HG02884 (cell line): ENCODE data around the gene GPRASP2.
"Not testable (repeated sequence)": the region's sequence is repeated elsewhere in the genome, so short reads cannot be mapped to it uniquely, and the experiment has no call there.

ENCODE experiments used
- ATAC-seq: cut with Tn5 transposase; IDR thresholded peaks from one replicate; pipeline ENCODE4 v1.9.1; 2021; ENCODE audit warnings: mild to moderate bottlenecking, moderate library complexity; ENCODE audit not compliant: unreplicated experiment

Gene GPRASP2

DNA sequence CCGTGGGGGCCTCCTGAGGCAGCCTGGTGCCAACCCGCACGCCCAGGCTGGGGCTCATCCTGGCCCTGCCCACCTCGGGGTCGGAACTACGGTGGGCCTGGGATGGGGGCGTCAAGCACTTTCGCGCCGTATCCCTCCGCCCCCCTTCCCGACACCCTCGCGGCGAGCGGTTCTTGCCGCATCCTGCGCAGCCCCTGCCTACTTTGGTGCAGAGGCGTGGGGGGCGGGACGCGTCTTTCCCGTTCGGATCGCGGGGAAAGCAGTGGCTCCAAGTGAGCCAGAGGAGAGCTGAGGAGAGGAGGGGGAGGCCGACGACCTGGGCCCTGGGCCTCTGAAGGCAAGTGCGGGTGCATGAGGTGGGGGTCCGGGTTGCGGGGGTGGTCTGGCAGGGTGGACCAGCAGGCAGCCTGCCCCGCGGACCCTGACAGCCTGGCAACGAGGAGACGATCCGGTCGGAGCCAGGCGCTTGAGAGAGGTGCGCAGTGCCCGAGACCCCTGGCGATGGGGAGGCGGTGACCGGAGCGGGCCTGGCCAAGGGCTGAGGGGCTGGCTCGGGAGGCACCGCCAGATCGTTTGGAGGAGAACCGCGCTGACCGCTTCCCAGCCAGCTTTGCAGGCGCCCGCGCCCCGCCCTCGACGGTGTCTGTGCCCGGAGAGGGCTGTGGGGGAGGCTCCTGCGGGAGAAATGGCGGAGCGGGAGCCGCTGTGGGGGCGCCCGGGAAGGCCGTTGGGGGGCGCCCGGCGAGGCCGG, at the start of gene GPRASP2:
GPRASP2 (plus strand) TSS at position 233 of the 751 bp plus-strand sequence. CDS start 2,422 bp downstream, outside the sequence.
- ATAC-seq: no peak

DNA sequence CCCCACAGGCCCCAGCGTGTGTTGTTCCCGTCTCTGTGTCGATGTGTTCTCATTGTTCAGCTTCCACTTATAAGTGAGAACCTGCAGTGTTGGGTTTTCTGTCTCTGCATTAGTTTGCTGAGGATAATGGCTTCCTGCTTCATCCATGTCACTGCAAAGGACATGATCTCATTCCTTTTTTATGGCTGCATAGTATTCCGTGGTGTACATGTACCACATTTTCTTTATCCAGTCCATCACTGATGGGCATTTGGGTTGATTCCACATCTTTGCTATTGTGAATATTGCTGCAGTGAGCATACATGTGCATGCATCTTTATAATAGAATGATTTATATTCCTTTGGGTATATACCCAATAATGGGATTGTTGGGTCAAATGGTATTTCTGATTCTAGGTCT, 48.4 kb upstream of the GPRASP2 start:
- ATAC-seq: not testable (repeated sequence)

DNA sequence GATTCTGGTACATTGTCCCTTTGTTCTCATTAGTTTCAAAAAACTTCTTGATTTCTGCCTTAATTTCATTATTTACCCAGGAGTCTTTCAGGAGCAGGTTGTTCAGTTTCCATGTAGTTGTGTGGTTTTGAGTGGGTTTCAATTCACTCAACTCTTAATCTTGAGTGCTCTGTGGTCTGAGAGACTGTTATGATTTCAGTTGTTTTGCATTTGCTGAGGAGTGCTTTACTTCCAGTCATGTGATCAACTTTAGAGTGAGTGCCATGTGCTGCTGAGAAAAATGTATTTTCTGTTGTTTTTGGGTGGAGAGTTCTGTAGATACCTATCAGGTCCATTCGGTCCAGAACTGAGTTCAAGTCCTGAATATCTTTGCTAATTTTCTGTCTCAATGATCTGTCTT, 45.2 kb upstream of the GPRASP2 start:
- ATAC-seq: not testable (repeated sequence)

DNA sequence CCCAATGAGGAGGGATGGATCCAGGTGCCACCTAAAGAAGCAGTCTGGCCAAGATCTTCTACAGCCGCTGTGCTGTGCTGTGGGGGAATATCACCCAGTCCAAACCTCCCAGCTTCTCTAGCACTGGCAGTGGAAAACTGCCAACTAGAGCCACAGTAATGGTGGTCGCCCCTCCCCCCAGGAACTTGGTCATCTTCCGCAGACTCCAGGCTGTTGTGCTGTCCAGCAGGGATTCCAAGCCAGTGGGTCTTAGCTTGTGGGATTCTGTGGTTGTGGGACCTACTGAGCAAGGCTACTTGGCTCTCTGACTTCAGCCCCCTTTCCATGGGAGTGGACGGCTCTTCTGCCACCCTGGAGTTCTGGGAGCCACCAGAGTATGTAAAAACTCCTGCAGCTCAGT, 42.7 kb upstream of the GPRASP2 start:
- no peak for ATAC-seq

DNA sequence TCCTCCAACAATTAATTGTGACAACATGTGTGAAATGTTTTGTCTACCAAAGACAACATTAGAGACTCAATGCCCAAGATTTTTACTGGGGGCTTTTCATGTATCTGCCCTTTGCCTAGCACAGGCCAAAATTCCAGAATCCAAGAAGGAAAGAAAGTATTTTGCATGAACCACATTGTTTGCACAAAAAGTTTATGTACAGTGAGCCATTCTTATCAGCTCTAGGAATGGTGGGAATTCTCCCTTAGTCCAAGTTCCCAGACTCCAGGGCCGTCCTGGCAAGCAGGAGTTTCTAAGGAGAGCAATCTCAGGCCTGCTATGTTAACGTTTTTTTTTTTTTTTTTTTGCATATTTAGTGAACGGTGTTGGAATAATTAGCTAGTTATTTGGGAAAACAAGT, 39.4 kb upstream of the GPRASP2 start:
- ATAC-seq: no peak

DNA sequence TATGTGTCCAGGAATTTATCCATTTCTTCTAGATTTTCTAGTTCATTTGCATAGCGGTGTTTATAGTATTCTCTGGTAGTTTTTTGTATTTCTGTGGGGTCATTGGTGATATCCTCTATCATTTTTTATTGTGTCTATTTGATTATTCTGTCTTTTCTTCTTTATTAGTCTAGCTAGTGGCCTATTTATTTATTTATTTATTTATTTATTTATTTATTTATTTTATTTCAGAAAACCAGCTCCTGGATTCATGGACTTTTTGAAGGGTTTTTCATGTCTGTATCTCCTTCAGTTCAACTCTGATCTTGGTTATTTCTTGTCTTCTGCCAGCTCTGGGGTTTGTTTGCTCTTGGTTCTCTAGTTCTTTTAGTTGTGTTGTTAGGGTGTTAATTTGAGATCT, 34.8 kb upstream of the GPRASP2 start:
- ATAC-seq: not testable (repeated sequence)

DNA sequence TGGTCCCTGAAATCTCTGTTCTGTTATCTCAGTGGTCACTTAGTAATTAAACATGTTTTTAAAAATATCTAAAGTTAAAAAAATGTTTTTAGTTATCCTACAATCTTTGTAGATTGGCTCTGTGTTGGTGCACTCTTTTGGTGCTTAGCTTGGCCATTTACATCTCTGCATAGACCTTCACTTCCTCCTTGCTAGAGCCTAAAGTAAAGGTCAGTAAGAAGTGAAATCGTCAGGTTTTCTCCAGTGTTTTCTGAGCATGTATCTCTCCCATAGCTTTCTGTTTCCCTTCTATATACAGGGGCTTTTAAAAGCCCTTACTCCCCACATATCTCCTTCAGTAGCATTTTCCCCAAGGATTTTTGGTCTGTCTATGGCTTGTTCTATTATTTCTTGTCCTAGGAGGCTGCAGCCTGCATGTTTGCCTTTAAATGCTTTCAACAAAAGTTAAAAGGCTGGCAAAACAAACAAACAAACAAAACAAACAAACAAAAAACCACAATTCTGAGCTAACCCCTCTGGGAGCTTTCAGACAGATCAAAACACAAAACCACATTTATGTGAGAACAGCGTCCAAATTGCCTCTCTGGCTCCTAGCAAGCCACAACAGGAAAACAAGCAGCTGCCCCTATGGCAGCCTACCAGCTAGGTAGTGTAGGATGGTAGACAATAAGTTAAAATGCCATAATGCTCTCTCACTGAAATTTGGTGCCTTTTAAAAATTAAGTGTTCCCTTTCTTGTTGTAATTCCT, 27.3 kb upstream of the GPRASP2 start:
- ATAC-seq: no peak

DNA sequence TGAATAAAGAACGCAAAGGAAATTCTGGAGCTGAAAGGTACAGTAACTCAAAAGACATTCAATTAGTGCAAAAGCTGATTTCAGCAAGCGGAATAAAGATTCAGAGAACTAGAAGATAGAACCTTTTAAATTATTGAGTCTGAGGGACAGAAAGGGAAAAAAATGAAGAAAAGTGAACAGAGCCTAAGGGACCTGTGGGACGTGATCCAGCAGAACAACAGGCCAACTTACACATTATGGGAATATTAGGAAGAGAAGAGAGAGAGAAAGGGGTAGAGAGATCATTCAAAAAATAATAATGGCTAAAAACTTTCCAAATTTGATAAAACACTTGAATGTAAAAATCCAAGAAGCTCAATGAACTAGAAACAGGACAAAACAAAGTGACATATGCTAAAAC, 17.5 kb upstream of the GPRASP2 start:
- no peak for ATAC-seq

DNA sequence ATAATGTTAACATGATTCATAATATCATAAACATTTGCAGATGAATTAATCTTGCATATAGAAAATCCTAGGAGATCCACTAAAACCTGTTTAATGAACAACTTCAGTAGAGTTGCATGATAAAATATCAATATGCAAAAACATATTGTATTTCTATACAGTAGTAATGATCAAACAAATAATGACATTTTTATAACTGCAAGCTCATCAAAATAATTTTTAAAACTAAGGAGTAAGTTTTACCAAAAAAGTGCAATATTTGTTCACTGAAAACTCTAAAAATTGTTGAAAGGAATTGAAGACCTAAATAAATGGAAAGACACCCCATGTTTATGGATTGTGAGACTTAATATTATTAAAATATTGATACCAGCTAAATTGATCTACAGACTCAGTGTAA, 15.9 kb upstream of the GPRASP2 start:
- ATAC-seq: no peak

DNA sequence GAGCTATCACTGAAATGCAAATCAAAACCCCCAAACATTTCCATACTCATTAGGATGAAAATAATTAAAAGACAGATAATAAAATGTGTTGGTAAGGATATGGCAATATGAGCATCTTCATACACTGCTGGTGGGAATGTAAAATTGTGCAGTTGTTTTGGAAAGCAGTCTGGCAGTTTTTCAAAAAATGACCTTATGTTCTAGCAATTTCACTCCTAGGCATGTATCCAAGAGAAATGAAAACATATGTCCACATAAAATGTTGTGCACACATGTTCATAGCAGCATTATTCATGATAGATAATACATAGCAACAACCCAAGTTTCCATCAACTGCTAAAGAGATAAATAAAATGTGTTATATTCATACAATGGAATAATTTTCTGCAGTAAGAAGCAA, 14.8 kb upstream of the GPRASP2 start:
- no peak for ATAC-seq

DNA sequence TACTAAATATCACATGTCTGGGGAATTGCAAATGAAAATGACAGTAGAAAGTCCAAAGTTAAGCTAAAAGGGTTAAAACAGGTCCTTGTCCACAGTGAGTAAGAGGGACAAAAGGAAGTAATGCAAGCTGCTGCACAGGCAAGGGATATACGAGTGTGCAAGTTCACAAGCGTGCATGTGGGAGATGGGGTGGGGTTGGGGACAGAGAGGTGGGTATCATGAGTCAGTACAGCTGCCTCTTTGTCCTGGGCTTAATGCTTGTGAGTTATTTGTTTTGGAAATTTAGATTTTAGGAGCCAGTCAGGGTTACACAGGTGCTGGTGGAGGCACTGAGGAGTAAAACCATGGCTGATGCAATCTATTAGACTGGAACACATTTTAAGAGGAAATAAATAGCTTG, 3.3 kb upstream of the GPRASP2 start:
- no peak for ATAC-seq

DNA sequence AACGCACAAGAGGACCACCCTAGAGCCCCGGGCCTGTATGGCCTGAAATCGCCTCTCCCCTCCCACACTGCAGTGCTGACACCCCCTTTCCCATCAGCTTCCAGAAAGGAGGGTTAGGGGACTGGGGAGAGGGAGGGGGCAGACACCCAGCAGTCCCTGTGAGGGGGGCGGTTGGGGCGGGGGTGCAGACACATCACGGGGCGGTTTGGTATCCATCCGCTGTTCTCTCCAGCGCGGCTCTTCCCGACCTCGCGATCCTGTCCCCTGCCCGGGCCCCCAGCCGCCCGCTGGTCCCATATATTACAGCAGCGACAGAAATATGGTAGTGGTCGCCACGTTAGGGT, 404 bp upstream of the GPRASP2 start:
- no peak for ATAC-seq

DNA sequence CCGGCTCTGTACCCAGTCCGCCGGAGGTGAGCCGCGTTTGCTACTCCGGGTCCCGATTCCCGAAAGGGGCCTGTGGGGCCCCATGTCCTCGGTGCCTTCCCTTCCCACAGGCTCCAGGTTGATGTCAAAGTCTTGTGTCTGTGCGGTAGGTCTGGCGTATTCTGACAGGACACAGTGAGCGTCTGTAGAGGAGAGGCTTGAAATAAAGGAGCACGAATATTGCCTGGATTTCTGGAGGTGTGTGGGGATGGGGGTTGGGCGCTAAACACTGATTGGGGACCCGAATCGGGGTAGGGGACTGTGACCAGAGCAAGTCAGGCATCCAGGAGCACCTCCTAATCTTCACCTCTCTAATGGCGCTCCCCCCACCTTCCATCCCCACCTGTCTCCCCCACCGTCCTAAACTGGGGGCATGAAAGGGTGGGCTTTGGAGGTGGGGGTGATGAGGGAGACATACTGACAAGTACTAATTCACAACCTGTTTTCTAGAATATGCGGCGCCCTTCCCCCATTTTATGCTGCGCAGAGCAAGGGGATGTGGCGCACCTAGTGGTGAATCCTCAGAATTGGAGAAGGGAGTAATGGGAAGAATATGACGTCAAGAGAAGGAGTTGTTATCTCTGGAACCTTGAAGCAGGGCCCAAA, 855 bp downstream of the GPRASP2 start:
- ATAC-seq: no peak

DNA sequence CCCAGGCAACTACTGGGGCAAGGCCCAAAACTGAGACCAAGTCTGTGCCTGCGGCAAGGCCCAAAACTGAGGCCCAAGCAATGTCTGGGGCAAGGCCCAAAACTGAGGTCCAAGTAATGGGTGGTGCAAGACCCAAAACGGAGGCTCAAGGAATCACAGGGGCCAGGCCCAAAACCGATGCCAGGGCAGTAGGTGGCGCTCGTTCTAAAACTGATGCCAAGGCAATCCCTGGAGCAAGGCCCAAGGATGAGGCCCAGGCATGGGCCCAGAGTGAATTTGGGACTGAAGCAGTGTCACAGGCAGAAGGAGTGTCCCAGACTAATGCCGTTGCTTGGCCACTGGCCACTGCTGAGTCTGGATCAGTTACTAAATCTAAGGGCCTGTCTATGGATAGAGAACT, 2.7 kb downstream of the GPRASP2 start:
- no peak for ATAC-seq

DNA sequence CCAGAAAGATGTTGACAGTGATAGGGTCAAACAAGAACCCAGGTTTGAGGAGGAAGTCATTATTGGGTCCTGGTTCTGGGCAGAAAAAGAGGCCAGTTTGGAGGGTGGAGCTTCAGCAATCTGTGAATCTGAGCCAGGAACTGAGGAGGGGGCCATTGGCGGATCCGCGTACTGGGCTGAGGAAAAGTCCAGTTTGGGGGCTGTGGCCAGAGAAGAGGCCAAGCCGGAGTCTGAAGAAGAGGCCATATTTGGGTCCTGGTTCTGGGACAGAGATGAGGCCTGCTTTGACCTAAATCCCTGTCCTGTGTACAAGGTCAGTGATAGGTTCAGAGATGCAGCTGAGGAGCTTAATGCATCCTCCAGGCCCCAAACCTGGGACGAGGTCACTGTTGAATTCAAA, 3.7 kb downstream of the GPRASP2 start:
- no peak for ATAC-seq

DNA sequence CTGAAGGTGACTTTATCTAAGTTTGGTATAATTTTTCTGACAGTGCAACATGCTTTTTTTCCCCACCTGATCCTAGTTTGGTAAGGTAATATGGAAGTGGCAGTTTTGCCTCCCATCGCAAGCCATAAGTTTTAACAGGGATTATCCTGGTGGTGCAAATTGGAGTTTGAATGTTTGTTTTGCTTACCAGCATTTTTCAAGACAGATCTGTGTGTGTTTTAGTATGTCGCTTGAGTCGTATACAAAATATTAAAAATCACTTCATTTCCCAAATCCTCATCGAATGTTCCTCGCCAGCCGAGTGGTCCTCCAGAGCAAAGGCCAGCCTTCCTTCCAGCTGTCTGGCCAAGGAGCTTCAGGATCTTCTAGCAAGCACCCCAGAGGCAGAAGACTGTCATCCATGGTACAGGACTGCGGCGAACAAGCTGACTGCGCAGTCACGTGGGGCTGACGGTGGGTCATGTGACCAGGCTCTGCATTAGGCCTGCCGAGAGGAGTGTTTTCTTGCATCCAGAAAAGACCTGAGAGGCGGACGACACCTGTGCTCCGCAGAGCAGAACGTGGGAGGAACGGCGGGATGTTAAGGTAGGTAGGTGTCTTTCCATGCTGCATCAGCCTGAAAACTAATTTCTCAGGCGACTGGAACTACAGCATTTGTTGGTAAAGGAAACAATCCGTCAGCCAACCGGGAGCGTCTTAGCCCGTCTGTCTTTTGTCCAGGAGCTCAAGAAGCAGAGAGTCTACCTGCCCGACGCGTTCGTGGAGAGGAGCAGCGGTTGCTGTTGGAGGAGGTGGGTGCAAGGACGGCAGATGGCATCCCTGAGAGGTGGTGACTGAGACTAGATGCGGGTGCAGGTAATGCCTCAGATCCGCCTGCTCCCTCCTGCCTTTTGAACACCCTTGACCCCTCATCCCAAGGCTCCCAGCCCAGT, 8.3 kb downstream of the GPRASP2 start, which contains the start of gene GPRASP3:
GPRASP3 (plus strand) TSS at position 507 of the 932 bp plus-strand sequence. CDS start 28,253 bp downstream, outside the sequence.
- peak; percentile 99 for ATAC-seq

DNA sequence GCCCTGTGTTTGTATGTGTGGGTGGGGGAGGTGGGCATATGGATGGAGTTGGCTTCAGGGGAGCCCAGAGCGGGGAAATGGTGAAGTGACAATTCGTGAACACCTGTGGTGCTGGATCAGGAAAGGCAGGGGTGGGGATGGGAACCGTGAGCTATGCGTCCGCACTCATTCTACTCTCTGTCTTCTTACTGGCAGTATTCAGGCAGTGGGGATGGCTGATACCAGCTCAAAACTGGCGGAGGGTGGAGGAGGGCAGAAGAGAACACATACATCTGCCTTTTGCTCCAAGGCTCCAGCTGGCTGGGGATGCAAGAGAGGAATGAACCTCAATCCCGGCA, 8.9 kb downstream of the GPRASP2 start:
- not testable (repeated sequence) for ATAC-seq

DNA sequence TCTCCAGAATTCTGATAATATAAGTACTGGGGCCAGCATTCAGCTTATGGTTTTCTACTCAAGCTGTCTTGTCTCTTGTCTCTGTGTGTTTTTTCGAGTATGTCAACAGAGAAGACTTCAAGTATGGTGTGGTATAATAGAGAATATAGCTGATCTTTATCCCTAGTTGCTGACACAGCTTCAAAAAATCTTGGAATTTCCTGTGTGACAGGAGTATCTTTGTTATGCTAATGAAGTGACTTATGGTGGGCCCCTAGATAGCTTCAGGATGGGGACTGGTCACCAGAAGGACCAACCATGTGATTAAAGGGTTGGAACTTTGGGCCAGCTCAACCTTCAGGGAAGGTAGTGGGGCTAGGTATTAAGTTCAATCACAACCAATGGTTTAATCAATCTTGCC, 11.2 kb downstream of the GPRASP2 start:
- no peak for ATAC-seq

DNA sequence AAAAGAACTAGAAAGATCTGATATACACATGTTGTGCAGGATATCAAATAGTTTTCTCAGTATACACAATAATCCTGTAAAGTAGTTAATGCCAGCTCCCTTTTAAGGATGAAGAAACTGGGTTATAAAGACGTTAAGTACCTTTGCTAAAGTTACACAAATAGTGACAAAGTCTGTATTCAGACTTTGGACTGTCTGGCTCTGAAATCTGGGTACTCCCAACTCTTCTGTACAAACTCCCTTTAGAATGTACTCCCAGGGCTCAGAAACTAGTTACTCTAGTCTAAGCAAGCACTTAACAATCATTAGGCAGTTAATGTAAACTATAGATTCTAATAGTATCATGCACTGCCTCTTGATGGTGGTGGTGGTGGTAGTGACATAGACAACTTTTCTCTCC, 15.5 kb downstream of the GPRASP2 start:
- no peak for ATAC-seq

DNA sequence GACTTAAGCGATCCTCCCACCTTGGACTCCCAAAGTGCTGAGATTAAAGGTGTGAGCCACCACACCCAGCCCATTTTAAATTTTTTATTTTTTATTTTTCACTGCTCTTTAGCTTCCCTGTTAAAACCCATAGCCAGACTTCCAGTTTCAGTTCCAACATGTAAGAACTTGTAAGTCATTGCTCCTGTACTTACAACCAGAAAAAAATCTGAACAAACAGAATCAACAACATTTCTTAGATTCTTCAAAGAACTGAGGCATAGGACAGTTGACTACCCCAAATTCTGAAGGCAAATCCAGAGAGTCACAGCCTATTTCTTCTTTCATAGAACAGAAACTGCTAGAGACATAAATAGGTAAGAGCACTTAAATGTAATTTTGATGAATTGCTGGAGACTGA, 16.4 kb downstream of the GPRASP2 start:
- ATAC-seq: no peak

DNA sequence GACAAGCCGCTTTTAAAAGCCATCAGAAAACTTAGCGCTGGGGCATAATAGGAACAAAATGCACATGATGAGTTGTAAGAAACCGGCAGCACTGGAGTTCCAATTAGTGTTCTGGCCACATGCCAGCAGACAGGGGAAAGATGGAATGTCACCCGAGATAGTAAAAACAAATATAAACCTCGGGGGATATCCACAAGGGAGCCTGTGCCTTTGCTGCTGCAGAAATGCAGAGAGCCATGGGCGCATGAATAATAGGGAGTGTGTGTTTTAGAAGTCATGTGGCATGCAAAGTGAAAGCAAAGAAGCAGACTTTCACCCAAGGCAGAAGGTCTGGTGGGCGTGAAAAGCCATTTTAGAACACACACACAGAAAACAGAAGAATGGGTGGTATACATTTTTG, 27.4 kb downstream of the GPRASP2 start:
- ATAC-seq: no peak
